Thoracic aorta (tissue), 2 donors: ENCODE results near the gene TCF4. TPM values are rescaled to one million over a fixed set of nuclear protein-coding genes. Genes with fewer than 3 reads are reported as not detected.
A peak's percentile ranks its signal among the peaks of the same experiment; 100 is the strongest.

Source experiments
- ATAC-seq: fragments of 150-250 bp; one replicate; pipeline ENCODE4 v1.8.0; 2017; ENCODE audit warnings: low read depth; ENCODE audit not compliant: insufficient number of reproducible peaks, low FRiP score
- DNase-seq: peaks from one replicate; pipeline ENCODE4 v3.0.0-alpha.2; 2020; ENCODE audit warnings: low spot score
- H3K27ac ChIP-seq, 2 donors: fragments of 200-600 bp; sonication (generic); 1 replicate in 1 of 2; 2 replicates in 1 of 2; pipeline ENCODE4 v1.5.1; 2016; ENCODE audit warnings: mild to moderate bottlenecking in 2 of 2, moderate library complexity in 2 of 2
- H3K27me3 ChIP-seq: fragments of 200-600 bp; sonication (generic); replicated peaks from 2 replicates; pipeline ENCODE4 v1.6.0; 2016; ENCODE audit warnings: mild to moderate bottlenecking; ENCODE audit not compliant: insufficient read depth
- H3K36me3 ChIP-seq: fragments of 200-600 bp; sonication (generic); one replicate; pipeline ENCODE4 v1.5.1; 2016
- H3K4me1 ChIP-seq, 2 donors: fragments of 200-600 bp; sonication (generic); 1 replicate in 1 of 2; 2 replicates in 1 of 2; pipeline versions ENCODE4 v1.5.1 to v1.6.0; 2016; ENCODE audit warnings: low read depth in 2 of 2, mild to moderate bottlenecking in 1 of 2; ENCODE audit not compliant: control insufficient read depth in 1 of 2
- H3K4me3 ChIP-seq: fragments of 200-600 bp; sonication (generic); 2 replicates; pipeline ENCODE4 v1.5.1; 2016; ENCODE audit warnings: mild to moderate bottlenecking
- H3K9me3 ChIP-seq: fragments of 200-600 bp; sonication (generic); 2 replicates; pipeline ENCODE4 v1.5.1; 2016
- total RNA-seq, 2 donors: library from RNA; depleted of rRNA; stranded (reverse); fragments of >200 nt; gene quantifications; one replicate each; pipeline versions ENCODE4 v1.1.0 to v1.2.3, GENCODE V29; 2016
- TF ChIP-seq, protein P1 (sequence below): fragments of 200-600 bp; sonication (generic); IDR thresholded peaks from one replicate; pipeline ENCODE4 v1.5.1; 2019; ENCODE audit warnings: antibody characterized with exemption

The TCF4 gene
- total RNA-seq, 2 donors from 2014 or later = 178 to 267 TPM

DNA sequence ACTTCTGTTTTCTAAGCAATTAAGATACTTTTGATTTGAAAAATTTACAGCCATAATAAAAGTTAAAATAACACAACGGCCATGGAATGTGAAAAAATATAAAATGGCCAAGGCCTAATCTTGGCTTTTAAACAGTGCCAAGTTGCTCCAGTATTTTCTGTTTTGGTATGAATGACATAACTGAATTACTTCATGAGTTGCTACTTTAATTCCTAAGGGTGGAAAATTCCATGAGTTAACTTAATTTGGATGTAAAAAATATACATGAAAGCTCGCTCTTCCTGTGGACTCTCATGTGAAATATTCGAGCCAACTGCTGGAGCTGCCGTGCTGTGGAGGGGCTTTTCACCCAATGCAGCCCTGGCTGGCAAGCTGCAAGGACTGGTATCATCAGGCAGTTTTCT is 342.8 kb downstream of the TCF4 start:
- peak overlapping the region; percentile 61 for H3K4me3 ChIP-seq
- peaks cover 32 to 66% of the 10 kb centered on the region in 2 donors for H3K4me1 ChIP-seq
- peak overlapping the region; percentile 71 to 88 for H3K27ac ChIP-seq

GRCh38 chr18:55244546-55244945 is 343.4 kb downstream of the TCF4 start:
- DNase-seq = no peak
- no peak for ATAC-seq
- peaks cover 32 to 73% of the 10 kb centered on the region in 2 donors for H3K4me1 ChIP-seq
- H3K4me3 ChIP-seq = peak overlapping the region; percentile 61
- H3K9me3 ChIP-seq = no peaks in the 10 kb centered on the region
- H3K27ac ChIP-seq = peak overlapping the region; percentile 71 to 88
- TF ChIP-seq, protein P1, sequence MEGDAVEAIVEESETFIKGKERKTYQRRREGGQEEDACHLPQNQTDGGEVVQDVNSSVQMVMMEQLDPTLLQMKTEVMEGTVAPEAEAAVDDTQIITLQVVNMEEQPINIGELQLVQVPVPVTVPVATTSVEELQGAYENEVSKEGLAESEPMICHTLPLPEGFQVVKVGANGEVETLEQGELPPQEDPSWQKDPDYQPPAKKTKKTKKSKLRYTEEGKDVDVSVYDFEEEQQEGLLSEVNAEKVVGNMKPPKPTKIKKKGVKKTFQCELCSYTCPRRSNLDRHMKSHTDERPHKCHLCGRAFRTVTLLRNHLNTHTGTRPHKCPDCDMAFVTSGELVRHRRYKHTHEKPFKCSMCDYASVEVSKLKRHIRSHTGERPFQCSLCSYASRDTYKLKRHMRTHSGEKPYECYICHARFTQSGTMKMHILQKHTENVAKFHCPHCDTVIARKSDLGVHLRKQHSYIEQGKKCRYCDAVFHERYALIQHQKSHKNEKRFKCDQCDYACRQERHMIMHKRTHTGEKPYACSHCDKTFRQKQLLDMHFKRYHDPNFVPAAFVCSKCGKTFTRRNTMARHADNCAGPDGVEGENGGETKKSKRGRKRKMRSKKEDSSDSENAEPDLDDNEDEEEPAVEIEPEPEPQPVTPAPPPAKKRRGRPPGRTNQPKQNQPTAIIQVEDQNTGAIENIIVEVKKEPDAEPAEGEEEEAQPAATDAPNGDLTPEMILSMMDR = no peak
- H3K27me3 ChIP-seq = no peaks in the 10 kb centered on the region
- no peaks in the 10 kb centered on the region for H3K36me3 ChIP-seq

More for the DNA sequence above, 342.8 kb downstream of the TCF4 start:
- H3K9me3 ChIP-seq = no peaks in the 10 kb centered on the region
- DNase-seq (no peak), ATAC-seq (no peak)
- no peaks in the 10 kb centered on the region for H3K27me3 ChIP-seq
- H3K36me3 ChIP-seq = no peaks in the 10 kb centered on the region
- TF ChIP-seq, protein P1 = no peak

- DNase-seq = no peak
- H3K27me3 ChIP-seq = no peaks in the 10 kb centered on the region
- peak overlapping the region; percentile 61 for H3K4me3 ChIP-seq
- peaks cover 32 to 74% of the 10 kb centered on the region in 2 donors for H3K4me1 ChIP-seq
- H3K36me3 ChIP-seq = no peaks in the 10 kb centered on the region
- peak overlapping the region; percentile 71 to 88 for H3K27ac ChIP-seq
- TF ChIP-seq, protein P1 = no peak
- no peaks in the 10 kb centered on the region for H3K9me3 ChIP-seq
- ATAC-seq = peak; percentile 71
Observed at GRCh38 chr18:55243857-55244256, 344.1 kb downstream of the TCF4 start.

GRCh38 chr18:55243255-55243654 is 344.7 kb downstream of the TCF4 start:
- Histone ChIP-seq H3K9me3 (no peaks in the 10 kb centered on the region), H3K4me1 (peaks cover 32 to 74% of the 10 kb centered on the region in 2 donors), H3K4me3 (no peak overlapping the region), H3K27ac (peak overlapping the region; percentile 71 to 88), H3K27me3 (no peaks in the 10 kb centered on the region), H3K36me3 (no peaks in the 10 kb centered on the region)
- ATAC-seq (no peak), DNase-seq (no peak)
- TF ChIP-seq, protein P1 = no peak

DNA sequence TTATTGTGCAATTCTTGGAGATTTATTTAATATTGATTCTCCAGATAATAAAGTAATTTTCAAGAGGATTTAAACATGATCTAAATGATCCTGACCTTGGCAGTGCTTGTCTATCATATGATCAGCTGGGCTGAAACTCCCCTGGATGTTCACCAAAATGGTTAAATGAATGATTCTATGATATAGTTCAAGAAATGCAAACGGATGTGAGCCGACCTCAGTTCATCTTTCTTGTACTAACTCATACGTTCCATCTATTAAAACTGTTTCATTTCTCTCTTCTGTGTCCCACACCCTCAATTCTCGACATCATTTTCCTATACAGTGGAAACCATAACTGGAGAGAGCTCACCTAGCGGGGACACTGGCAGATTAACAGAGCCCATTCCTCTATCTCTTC is 347.0 kb downstream of the TCF4 start:
- H3K27me3 ChIP-seq = no peaks in the 10 kb centered on the region
- peaks cover 26 to 54% of the 10 kb centered on the region in 2 donors for H3K4me1 ChIP-seq
- H3K27ac ChIP-seq = no peak overlapping the region
- DNase-seq (no peak), ATAC-seq (no peak)
- no peaks in the 10 kb centered on the region for H3K36me3 ChIP-seq
- TF ChIP-seq, protein P1 = no peak
- no peaks in the 10 kb centered on the region for H3K9me3 ChIP-seq
- H3K4me3 ChIP-seq = no peak overlapping the region
